Embryonic facial prominence (tissue), 1 donor: Measurements from ENCODE around the gene GALNT10.
A peak's percentile ranks its signal among the peaks of the same experiment; 100 is the strongest.

Source experiments
- DNase-seq: peaks from one replicate; pipeline ENCODE4 v3.0.0-alpha.2; 2016; ENCODE audit errors: extremely low spot score

Gene GALNT10

GRCh38 chr5:154442801-154443200 lies 252.3 kb downstream of the GALNT10 start:
- DNase-seq = no peak

GRCh38 chr5:154444556-154445421 lies 254.3 kb downstream of the GALNT10 start:
- DNase-seq = no peak

GRCh38 chr5:154445422-154446194 lies 255.1 kb downstream of the GALNT10 start, which contains the start of gene SAP30L:
SAP30L (plus strand) TSS chr5:154445997; CDS start chr5:154446605, 608 bp downstream.
- DNase-seq = peak; percentile 84

DNA sequence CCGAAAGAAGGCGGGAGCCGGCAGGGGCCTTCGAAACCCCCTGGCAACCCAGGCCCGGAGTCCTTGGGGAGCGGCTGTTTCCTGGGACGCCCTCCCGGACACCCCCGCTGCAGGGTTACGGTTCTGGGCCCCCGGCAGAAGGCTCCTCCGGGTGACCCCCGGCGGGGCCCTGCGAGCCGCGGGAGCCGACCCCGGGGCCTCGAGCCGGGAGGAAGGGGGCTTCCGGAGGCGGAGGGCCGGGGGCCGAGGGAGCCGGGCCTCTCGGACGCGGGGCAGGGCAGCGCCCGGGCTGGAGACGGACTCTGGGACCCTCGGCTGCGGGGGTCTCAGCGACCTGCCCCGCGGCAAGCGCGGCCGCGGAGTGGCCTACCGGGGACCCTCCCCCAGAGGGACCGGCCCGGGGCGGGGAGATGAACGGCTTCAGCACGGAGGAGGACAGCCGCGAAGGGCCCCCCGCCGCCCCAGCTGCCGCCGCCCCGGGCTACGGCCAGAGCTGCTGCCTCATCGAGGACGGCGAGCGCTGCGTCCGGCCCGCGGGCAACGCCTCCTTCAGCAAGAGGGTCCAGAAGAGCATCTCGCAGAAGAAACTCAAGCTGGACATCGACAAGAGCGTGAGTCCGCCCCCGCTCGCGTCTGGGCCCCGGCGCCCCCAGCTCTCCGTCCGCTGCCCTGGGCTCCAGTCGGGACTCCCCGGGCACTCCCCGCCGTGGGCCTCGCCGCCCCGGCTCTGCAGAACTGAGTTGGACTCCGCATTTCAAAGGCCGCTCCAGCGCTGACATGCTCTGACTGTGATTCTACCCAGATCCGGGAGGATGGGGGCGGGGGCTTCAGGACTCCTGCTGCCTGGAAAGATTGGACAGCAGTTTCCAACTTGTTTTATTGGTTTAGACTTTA lies 255.9 kb downstream of the GALNT10 start:
- peak; percentile 48 for DNase-seq

DNA sequence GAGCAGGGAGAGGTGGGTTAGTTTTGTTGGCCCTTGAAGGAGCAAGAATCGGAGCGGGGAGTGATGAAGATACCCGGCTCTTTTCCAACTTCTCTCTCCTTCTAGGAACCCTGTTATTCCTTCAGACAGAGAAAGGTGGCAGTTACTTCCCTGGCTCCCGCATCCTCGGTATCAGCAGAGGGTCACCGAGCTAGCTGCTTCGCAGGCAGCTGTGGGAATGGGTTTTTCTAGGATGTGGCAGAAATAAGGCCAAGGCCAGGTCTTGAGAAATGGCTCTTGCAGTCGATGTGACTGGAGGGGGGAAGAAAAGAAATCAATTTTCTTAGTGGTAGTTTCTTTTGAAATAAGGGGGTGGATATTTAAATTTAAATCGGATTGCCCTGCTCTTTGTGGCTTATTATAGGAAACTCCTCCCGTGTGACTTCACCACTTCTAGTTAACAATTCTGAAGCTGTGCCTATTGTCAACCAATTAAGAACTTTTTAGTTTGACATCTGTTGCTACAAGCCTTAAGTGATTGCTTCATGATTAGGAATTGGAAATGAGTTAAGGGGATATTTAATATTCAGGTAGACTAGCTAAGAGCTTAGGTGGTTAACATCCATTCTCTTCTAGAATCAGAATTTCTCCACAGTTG lies 256.7 kb downstream of the GALNT10 start:
- no peak for DNase-seq

- DNase-seq = no peak
These were observed 259.3 kb downstream of the GALNT10 start for GRCh38 chr5:154449786-154450185.

DNA sequence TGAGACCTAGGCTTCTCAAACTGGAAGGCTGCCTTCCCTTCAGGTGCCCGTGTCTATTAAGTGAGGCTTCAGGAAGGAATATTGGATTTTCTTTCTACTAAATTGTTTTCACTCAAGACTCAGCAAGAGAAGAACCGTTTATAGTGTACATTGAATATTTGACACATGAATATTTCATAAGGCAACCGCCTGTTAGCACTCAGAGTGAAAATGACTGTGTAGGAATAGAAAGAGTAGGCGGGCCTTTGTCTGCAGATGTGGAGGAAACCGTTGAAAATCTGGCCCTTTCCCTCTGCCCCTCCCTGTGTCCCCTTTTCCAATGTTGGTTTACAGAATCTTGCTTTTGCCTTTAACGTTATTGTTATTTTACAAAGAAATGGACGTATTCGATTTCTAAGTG lies 261.4 kb downstream of the GALNT10 start:
- DNase-seq = no peak

- no peak for DNase-seq
These were observed 265.1 kb downstream of the GALNT10 start for GRCh38 chr5:154455585-154455984.

DNA sequence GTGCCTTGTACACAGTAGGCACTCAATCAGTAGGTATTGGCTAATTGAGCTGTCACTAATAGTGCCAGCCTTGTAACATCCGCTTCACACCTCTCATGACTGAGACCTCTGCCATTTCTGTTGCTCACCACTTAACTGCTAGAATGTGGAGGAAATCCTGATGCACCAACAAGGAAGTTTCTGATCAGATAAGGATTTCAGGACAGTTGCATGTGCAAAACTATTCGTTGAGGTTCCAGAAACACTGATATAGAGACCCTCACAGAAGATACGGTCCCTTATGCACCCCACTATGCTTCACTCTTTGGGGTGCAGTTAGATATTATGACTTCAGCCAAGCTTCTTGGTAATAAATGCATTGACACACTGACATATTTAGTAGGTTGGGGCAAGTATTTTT lies 266.0 kb downstream of the GALNT10 start:
- no peak for DNase-seq

GRCh38 chr5:154459015-154459414 lies 268.5 kb downstream of the GALNT10 start:
- no peak for DNase-seq

GRCh38 chr5:154460172-154460571 lies 269.6 kb downstream of the GALNT10 start:
- no peak for DNase-seq

DNA sequence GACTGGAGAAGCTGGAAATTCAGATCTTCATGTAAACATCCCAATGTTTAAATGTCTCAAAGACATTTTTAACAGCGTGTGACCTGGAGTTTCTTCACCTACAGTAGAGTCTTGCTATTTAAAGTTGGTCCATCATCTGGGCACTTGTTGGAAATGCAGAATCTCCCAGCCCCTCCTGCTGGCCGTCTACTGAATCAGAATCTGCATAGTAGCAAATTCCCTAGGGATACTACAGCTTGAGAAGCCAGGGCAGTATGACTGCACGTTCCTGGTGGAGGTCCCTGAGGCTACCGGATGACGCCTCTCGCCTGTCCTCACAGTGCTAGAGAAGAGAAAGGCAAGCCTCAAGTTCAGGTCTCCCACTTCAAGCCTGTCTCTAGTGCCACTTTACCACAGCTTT lies 271.0 kb downstream of the GALNT10 start:
- no peak for DNase-seq

GRCh38 chr5:154464438-154464837 lies 273.9 kb downstream of the GALNT10 start:
- DNase-seq = no peak

DNA sequence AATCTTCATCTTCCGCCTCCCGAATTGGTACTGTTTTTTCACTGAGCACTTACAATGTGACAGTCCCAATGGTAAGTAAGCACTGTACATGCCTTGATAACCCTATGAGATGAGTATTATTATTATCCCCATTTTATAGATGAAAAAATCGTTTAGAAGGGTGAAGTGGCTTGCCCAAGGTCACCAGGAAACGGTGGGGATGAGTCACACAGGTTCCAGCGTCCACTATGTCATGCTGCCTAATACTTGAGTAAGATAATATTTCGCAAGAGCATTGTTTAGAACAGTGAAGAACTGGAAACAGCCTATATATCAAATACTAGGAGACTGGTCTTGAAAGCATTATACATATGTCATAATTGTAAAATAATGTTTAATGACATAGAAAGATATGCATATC lies 274.6 kb downstream of the GALNT10 start:
- no peak for DNase-seq

GRCh38 chr5:154466147-154466546 lies 275.6 kb downstream of the GALNT10 start:
- no peak for DNase-seq

DNA sequence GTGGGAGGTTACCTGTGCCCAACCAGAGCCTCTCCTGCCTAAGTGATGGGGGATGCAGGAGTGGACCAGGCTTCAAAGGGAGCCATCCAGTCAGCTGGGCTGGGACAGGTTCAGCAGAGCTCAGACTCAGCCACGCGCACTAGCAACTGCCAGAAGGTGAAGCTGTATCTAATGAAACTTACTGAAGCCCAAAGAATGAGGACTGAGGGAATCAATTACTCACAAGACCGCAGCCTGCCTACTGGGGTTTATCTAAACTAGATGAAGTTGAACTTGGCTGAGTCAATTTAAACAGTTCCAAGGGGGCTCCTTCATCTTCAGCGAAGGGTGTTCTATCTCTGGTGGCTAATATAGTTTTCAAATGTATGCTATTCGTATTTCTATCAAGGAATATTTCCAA lies 276.1 kb downstream of the GALNT10 start:
- DNase-seq = no peak

DNA sequence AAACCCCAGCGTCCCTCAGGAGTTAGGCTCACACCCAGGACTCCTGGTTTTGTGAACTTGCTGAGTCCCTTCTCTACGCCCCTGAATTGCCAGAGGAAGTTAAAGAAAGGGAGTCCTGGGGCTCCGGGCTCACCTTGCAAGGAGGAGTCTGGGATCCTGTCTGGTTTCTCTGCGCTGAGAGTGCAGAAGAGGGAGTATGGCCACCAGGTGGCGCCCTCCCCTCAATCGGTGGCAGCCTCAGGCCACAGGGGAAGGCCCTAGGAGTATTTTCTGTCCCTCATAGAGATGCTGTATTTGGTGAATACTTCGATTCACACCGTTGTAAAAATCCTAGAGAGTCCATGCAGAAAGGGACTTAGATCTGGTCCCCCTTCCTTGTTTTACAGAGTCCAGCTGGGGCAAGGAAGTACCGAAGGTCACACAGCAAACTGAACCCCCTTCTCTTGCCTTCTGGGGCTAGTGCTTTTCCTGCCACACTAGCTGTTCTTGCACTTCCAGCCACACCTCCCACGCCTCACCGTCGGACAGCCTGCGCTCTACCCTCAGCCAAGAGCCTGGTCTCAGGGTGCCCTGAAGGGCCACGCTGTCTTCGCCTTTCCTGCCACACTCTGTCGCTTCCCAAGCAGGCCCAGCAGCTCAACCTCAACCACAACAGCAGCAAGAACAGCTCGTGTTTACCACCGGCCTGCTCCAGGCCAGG lies 277.3 kb downstream of the GALNT10 start:
- DNase-seq = no peak

DNA sequence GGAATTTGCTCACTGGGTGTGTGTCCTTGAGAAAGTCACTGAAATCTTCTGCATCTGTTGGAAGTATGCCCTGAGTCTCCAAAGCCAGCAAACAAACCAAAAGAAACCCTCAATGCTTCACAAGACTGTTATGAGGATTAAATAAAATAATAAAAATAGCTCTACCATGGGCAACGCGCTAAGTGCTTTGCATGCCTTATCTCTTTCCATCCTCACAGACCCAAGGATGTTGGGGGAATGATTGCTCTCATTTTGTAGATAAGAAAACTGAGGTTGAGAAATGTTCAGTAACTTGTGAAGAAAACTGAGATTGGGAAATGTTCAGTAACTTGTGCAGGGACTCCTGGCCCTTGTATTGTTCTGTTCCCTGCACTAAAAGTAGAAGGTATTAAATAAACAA lies 279.6 kb downstream of the GALNT10 start:
- no peak for DNase-seq
